LNCAP (cell line): ENCODE measurements around the gene MTRF1.

Experiments used
- CTCF ChIP-seq: fragments of 450-650 bp; IDR thresholded peaks from 2 replicates; pipeline ENCODE4 v1.5.1; 2017; ENCODE audit warnings: mild to moderate bottlenecking

The MTRF1 gene

GRCh38 chr13:41263261-41263971 lies at the start of gene MTRF1:
MTRF1 (minus strand) TSS chr13:41263576; CDS start chr13:41260907, 2,669 bp downstream.
- TF ChIP-seq CTCF: no peak

GRCh38 chr13:41313117-41313516 lies 49.7 kb upstream of the MTRF1 start:
- TF ChIP-seq CTCF: no peak

GRCh38 chr13:41312176-41312500 lies 48.8 kb upstream of the MTRF1 start:
- no peak for TF ChIP-seq CTCF

- no peak for TF ChIP-seq CTCF
Observed at GRCh38 chr13:41311406-41312175, 48.2 kb upstream of the MTRF1 start.

- TF ChIP-seq CTCF: no peak
Observed at GRCh38 chr13:41310963-41311405, 47.6 kb upstream of the MTRF1 start, which contains the start of gene NAA16. NAA16 (plus strand) TSS chr13:41311267; CDS start chr13:41311529, 262 bp downstream.

- TF ChIP-seq CTCF: no peak
Observed at GRCh38 chr13:41307884-41308640, 44.7 kb upstream of the MTRF1 start.
